ENCODE measurements around the gene WDPCP.

- TF ChIP-seq CTCF (IDR thresholded peaks at IDR 0.05; ENCODE audit: low read depth, low read length, missing input control): no peak
- TF ChIP-seq ZBTB33 (IDR thresholded peaks at IDR 0.05): no peak
- no peak for TF ChIP-seq FOXA1 (IDR thresholded peaks at IDR 0.05)
These were observed 369.3 kb downstream of the WDPCP start for GRCh38 chr2:63218800-63219526.
